ENCODE data around the gene CDH3. TPM values are rescaled to one million over a fixed set of nuclear protein-coding genes. Genes with fewer than 3 reads are reported as not detected.

The CDH3 gene
- total RNA-seq, 1 donor from 2014 or later, result not detected

GRCh38 chr16:68704232-68704867 lies 59.2 kb downstream of the CDH3 start:
- H3K9me3 ChIP-seq, result no peaks in the 10 kb centered on the region
- no peaks in the 10 kb centered on the region for H3K36me3 ChIP-seq
- no peak overlapping the region for H3K27ac ChIP-seq
- H3K4me1 ChIP-seq, result no peaks in the 10 kb centered on the region
- TF ChIP-seq CTCF (IDR thresholded peaks at IDR 0.05), result peak in 2 of 3 experiments; percentile 11 to 48
- H3K27me3 ChIP-seq, result no peaks in the 10 kb centered on the region
- H3K4me3 ChIP-seq, result no peak overlapping the region
- no peak for DNase-seq (ENCODE audit: low spot score in 2 of 2)
- intact Hi-C loops (cut with DNase I), result no loop called here

- intact Hi-C loops (cut with DNase I), result no loop called here
- TF ChIP-seq CTCF (IDR thresholded peaks at IDR 0.05), result no peak
- Histone ChIP-seq H3K36me3 (no peaks in the 10 kb centered on the region), H3K9me3 (no peaks in the 10 kb centered on the region), H3K4me3 (no peak overlapping the region), H3K27ac (no peak overlapping the region), H3K4me1 (no peaks in the 10 kb centered on the region), H3K27me3 (no peaks in the 10 kb centered on the region)
- no peak for DNase-seq (ENCODE audit: low spot score in 2 of 2)
Observed at GRCh38 chr16:68707340-68708152, 62.4 kb downstream of the CDH3 start.

- no peaks in the 10 kb centered on the region for H3K36me3 ChIP-seq
- no peaks in the 10 kb centered on the region for H3K27me3 ChIP-seq
- H3K4me1 ChIP-seq, result no peaks in the 10 kb centered on the region
- H3K27ac ChIP-seq, result no peak overlapping the region
- no peak overlapping the region for H3K4me3 ChIP-seq
- intact Hi-C loops (cut with DNase I), result no loop called here
- no peak for DNase-seq (ENCODE audit: low spot score in 2 of 2)
- H3K9me3 ChIP-seq, result no peaks in the 10 kb centered on the region
- no peak for TF ChIP-seq CTCF (IDR thresholded peaks at IDR 0.05)
Observed at GRCh38 chr16:68710211-68710610, 65.1 kb downstream of the CDH3 start.

GRCh38 chr16:68711421-68712139 lies 66.5 kb downstream of the CDH3 start:
- Histone ChIP-seq H3K27me3 (no peaks in the 10 kb centered on the region), H3K36me3 (no peaks in the 10 kb centered on the region), H3K27ac (no peak overlapping the region), H3K4me1 (no peaks in the 10 kb centered on the region), H3K9me3 (no peaks in the 10 kb centered on the region), H3K4me3 (no peak overlapping the region)
- no peak for TF ChIP-seq CTCF (IDR thresholded peaks at IDR 0.05)
- no peak for DNase-seq (ENCODE audit: low spot score in 2 of 2)
- intact Hi-C loops (cut with DNase I), result no loop called here

GRCh38 chr16:68713361-68713760 lies 68.3 kb downstream of the CDH3 start:
- Histone ChIP-seq H3K4me1 (no peaks in the 10 kb centered on the region), H3K4me3 (no peak overlapping the region), H3K27ac (no peak overlapping the region), H3K9me3 (peaks cover 0 to 4% of the 10 kb centered on the region in 2 donors), H3K36me3 (no peaks in the 10 kb centered on the region), H3K27me3 (no peaks in the 10 kb centered on the region)
- no peak for TF ChIP-seq CTCF (IDR thresholded peaks at IDR 0.05)
- DNase-seq (ENCODE audit: low spot score in 2 of 2), result no peak
- intact Hi-C loops (cut with DNase I), result no loop called here
